GM18508 (cell line): ENCODE results near the gene GJB1.

Source experiments
- ATAC-seq: cut with Tn5 transposase; IDR thresholded peaks from one replicate; pipeline ENCODE4 v1.9.1; 2021; ENCODE audit warnings: moderate number of reproducible peaks; ENCODE audit not compliant: insufficient read depth, unreplicated experiment

Gene GJB1

GRCh38 chrX:71214604-71215337 lies 8.3 kb upstream of the GJB1 start:
- no peak for ATAC-seq

GRCh38 chrX:71215338-71215912 lies 7.6 kb upstream of the GJB1 start:
- ATAC-seq: no peak

DNA sequence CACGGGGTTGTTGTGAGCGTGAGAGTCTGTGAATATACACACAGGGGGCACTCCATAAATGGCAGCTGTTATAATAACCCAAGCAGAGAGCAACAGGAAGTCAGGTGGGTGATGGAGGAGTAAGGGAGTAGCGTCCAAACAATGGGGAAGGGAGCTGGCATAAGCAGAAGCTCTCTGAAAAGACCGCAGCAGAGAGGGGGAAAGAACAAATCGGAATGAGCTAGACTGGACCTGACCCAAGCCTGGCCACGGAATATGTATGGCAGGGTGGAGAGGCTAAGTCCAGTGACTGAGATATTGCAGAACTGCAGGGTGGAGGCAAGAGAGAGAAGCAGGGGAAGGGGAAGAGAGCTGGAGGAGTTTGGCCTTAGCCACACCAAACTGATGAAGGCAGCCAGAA lies 6.5 kb upstream of the GJB1 start:
- ATAC-seq: no peak

- no peak for ATAC-seq
Measured at GRCh38 chrX:71217298-71217697, 5.7 kb upstream of the GJB1 start.

DNA sequence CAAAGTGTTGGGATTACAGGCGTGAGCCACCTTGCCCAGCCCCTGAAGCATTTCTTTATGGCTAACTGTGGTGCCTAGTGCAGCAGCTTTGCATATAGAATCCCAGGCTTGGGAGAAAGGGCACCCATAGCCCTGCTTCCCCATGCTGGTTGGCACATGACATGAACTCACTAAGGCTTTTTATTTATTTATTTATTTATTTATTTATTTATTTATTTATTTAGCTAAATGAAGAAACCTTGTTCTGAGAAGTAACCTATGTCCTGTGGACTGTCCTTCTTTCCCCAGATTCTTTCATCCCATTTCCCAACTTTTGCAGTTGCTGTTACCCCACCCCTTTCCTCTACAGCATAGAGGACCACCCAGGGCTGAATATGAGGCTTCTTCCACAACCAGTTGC lies 1.9 kb upstream of the GJB1 start:
- ATAC-seq: no peak

DNA sequence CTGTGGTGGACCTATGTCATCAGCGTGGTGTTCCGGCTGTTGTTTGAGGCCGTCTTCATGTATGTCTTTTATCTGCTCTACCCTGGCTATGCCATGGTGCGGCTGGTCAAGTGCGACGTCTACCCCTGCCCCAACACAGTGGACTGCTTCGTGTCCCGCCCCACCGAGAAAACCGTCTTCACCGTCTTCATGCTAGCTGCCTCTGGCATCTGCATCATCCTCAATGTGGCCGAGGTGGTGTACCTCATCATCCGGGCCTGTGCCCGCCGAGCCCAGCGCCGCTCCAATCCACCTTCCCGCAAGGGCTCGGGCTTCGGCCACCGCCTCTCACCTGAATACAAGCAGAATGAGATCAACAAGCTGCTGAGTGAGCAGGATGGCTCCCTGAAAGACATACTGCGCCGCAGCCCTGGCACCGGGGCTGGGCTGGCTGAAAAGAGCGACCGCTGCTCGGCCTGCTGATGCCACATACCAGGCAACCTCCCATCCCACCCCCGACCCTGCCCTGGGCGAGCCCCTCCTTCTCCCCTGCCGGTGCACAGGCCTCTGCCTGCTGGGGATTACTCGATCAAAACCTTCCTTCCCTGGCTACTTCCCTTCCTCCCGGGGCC lies 1.2 kb downstream of the GJB1 start:
- ATAC-seq: no peak

GRCh38 chrX:71225009-71225408 lies 2.0 kb downstream of the GJB1 start:
- ATAC-seq: no peak

DNA sequence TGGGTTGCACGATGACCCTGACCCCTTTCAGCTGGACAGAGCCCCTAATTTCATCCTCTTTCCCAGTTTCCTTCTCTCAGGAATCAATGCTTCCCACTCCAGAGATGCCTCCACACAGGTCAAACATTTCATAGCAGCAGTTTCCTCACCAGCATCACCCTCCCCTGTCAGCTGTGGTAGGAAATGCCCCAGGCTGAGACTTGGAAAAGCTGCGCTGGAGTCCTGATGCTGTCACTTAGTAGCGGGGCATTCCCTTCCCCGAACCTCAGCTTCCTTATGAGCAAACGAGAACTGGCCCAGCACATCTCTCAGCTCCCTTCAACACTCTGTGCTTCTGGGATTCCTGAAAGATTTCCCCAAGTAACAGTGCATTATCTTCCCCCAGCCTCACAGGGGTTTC lies 2.7 kb downstream of the GJB1 start:
- ATAC-seq: no peak

GRCh38 chrX:71227370-71228062 lies 4.5 kb downstream of the GJB1 start:
- ATAC-seq: no peak

GRCh38 chrX:71228063-71228642 lies 5.1 kb downstream of the GJB1 start:
- no peak for ATAC-seq

DNA sequence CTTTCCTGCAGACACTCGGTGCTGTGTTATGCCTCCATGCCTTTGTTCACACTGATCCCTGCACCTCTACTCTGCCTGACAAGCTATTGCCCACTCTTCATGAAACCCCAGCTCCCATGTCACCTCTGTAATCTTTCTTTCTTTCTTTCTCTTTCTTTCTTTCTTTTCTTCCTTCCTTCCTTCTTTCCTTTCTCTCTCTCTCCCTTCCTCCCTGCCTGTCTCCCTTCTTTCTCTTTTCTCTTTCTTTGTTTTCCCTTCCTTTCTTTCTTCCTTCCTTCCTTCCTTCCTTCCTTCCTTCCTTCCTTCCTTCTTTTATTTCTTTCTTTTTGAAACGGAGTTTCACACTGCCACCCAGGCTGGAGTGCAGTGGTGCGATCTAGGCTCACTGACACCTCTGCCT lies 12.5 kb downstream of the GJB1 start:
- ATAC-seq: no peak

GRCh38 chrX:71236836-71237235 lies 13.8 kb downstream of the GJB1 start:
- no peak for ATAC-seq

- ATAC-seq: no peak
Measured at GRCh38 chrX:71239781-71240180, 16.8 kb downstream of the GJB1 start.

GRCh38 chrX:71241301-71241700 lies 18.3 kb downstream of the GJB1 start:
- ATAC-seq: no peak

- no peak for ATAC-seq
Measured at GRCh38 chrX:71244359-71245128, 21.5 kb downstream of the GJB1 start.

GRCh38 chrX:71245159-71245558 lies 22.1 kb downstream of the GJB1 start:
- no peak for ATAC-seq

DNA sequence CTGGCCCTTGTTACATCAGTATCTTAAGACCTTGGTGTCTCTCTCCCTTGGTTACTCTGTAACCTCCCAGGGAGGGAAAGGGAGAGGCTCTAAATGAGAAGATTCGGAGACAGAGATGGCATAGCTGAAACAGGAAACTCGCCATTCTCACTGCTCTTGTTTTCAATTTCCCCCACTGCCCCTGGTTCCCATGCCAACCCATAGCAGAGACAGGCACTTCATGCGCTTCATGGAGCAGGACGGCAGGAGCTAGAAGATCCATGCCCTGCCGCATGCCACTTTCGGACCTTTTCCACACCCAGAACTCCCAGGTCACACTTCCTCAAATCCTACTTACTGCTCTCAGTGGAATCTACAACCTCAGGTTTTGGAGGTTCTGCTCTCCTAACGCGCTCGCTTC lies 27.8 kb downstream of the GJB1 start:
- no peak for ATAC-seq

- ATAC-seq: no peak
Measured at GRCh38 chrX:71251466-71251973, 28.5 kb downstream of the GJB1 start.

- ATAC-seq: no peak
Measured at GRCh38 chrX:71252221-71252620, 29.2 kb downstream of the GJB1 start.
